Osteocyte (in vitro differentiated cells): Measurements from ENCODE around the gene NOD1. TPM values are rescaled to one million over a fixed set of nuclear protein-coding genes. Genes with fewer than 3 reads are reported as not detected.
"Not testable (repeated sequence)": the region's sequence is repeated elsewhere in the genome, so short reads cannot be mapped to it uniquely, and the experiment has no call there.

ENCODE experiments used
- DNase-seq: peaks from one replicate; pipeline ENCODE4 v3.0.0; 2021; ENCODE audit warnings: mixed read lengths; ENCODE audit not compliant: unreplicated experiment; ENCODE audit errors: extremely low spot score
- H3K27ac Mint-ChIP-seq: one replicate; pipeline ENCODE4 v1.8.0; 2021; ENCODE audit warnings: mild to moderate bottlenecking, mixed read lengths; ENCODE audit not compliant: unreplicated experiment
- H3K27me3 Mint-ChIP-seq: one replicate; pipeline ENCODE4 v1.8.0; 2021; ENCODE audit warnings: mixed read lengths; ENCODE audit not compliant: unreplicated experiment
- H3K36me3 Mint-ChIP-seq: one replicate; pipeline ENCODE4 v1.8.0; 2021; ENCODE audit warnings: mixed read lengths; ENCODE audit not compliant: unreplicated experiment
- H3K4me1 Mint-ChIP-seq: one replicate; pipeline ENCODE4 v1.8.0; 2021; ENCODE audit warnings: mixed read lengths; ENCODE audit not compliant: unreplicated experiment
- H3K4me3 Mint-ChIP-seq: one replicate; pipeline ENCODE4 v1.8.0; 2021; ENCODE audit warnings: mild to moderate bottlenecking, moderate library complexity, mixed read lengths; ENCODE audit not compliant: unreplicated experiment
- H3K9me3 Mint-ChIP-seq: one replicate; pipeline ENCODE4 v1.8.0; 2021; ENCODE audit warnings: mixed read lengths; ENCODE audit not compliant: unreplicated experiment
- total RNA-seq: library from RNA; stranded (reverse); gene quantifications from 2 replicates; pipeline ENCODE4 v1.2.1, GENCODE V29; 2021
- TF ChIP-seq, protein P1 (sequence below): fragments of 200-600 bp; sonication (generic); IDR thresholded peaks from 2 replicates; pipeline ENCODE4 v1.5.0; 2021; ENCODE audit warnings: antibody characterized with exemption, mild to moderate bottlenecking, moderate library complexity

Gene NOD1
- total RNA-seq, 1 donor from 2014 or later, result 7.2 TPM

DNA sequence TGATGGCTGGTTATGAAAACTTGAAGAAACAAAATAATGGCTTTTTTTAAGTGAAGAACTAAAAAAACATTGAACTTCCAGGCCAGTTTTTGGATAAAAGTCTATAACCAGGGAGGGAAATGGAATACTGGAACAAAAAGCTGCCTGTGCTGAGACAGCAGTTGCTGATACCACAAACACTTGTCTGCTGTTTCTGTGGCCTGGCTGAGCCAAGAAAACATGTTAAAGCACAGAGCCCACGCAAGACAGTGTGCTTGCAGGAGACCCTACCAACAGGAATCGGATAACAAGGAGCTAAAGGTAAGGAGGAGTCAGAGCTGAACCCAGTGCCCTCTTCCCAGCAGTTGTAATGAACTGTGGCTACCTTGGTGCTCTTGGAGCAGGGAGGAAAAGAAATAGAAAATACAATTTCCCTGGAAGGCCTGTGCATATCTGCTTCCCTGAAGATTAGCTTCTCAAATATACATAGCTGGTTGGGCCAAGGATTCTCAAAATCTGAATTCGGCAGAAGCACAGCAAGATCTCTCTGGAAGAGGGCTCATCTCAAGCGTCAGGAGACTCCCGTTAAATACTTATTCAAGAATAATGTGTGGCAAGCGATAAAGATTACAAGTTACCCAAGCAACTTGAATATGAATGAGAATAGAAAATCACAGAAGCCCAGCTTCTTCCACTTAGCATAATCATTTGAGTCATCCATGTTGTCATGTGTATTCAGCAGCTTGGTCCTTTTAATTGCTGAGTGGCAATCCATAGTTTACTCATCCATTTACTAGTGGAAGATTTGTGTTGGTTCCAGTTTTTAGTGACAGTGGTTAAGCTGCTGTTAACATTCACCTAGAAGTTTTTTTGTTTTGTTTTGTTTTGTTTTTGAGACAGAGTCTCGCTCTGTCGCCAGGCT is 87.6 kb downstream of the NOD1 start:
- H3K27ac Mint-ChIP-seq, result no peak overlapping the region
- no peaks in the 10 kb centered on the region for H3K9me3 Mint-ChIP-seq
- H3K27me3 Mint-ChIP-seq, result no peaks in the 10 kb centered on the region
- H3K4me3 Mint-ChIP-seq, result no peak overlapping the region
- H3K4me1 Mint-ChIP-seq, result no peaks in the 10 kb centered on the region
- no peak for DNase-seq
- peaks cover 7% of the 10 kb centered on the region for H3K36me3 Mint-ChIP-seq
- TF ChIP-seq, protein P1, sequence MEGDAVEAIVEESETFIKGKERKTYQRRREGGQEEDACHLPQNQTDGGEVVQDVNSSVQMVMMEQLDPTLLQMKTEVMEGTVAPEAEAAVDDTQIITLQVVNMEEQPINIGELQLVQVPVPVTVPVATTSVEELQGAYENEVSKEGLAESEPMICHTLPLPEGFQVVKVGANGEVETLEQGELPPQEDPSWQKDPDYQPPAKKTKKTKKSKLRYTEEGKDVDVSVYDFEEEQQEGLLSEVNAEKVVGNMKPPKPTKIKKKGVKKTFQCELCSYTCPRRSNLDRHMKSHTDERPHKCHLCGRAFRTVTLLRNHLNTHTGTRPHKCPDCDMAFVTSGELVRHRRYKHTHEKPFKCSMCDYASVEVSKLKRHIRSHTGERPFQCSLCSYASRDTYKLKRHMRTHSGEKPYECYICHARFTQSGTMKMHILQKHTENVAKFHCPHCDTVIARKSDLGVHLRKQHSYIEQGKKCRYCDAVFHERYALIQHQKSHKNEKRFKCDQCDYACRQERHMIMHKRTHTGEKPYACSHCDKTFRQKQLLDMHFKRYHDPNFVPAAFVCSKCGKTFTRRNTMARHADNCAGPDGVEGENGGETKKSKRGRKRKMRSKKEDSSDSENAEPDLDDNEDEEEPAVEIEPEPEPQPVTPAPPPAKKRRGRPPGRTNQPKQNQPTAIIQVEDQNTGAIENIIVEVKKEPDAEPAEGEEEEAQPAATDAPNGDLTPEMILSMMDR, result no peak

DNA sequence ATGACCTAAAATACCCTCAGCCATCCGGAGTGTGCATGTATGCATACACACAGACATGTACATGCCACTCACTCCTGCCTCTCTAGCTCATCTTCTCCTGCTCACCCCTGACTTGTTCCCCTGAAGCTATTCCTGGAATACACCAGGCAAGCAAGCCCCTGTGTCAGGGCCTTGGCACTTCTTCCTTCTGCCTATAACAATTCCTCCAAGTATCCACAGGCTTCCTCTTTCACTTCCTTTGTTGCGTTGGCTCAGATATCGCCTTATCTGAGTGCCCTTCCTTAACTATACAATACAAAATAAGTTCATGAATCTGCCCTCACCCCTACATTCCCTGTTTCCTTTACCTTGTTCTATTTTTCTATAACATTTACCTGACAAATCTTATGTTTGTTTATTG is 88.8 kb downstream of the NOD1 start:
- no peak for DNase-seq
- H3K4me1 Mint-ChIP-seq, result no peaks in the 10 kb centered on the region
- TF ChIP-seq, protein P1, result no peak
- H3K4me3 Mint-ChIP-seq, result no peak overlapping the region
- peaks cover 7% of the 10 kb centered on the region for H3K36me3 Mint-ChIP-seq
- no peaks in the 10 kb centered on the region for H3K27me3 Mint-ChIP-seq
- H3K9me3 Mint-ChIP-seq, result no peaks in the 10 kb centered on the region
- H3K27ac Mint-ChIP-seq, result no peak overlapping the region

DNA sequence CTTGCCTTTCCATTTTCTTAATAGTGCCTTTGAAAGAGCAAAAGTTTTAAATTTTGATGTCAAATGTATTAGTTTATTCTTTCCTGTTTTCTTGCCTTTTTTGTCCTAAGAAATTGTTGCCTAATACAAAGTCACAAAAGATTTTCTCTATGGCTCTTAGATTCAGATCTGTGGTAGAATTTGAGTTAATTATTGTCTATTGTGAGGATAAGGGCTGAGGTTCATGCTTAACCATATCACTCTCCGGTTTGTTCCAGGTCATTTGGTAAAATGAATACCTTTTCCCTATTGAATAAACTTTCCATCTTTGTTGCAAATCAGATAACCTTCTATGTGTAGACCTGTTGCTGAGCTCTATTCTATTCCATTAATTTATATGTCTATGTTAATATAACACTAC is 96.0 kb downstream of the NOD1 start:
- Mint-ChIP-seq H3K27ac (no peak overlapping the region), H3K27me3 (no peaks in the 10 kb centered on the region), H3K4me3 (no peak overlapping the region), H3K9me3 (peaks cover 18% of the 10 kb centered on the region), H3K36me3 (no peaks in the 10 kb centered on the region), H3K4me1 (peaks cover 4% of the 10 kb centered on the region)
- TF ChIP-seq, protein P1, result no peak
- DNase-seq, result no peak

- H3K4me1 Mint-ChIP-seq, H3K36me3 Mint-ChIP-seq, DNase-seq, H3K27me3 Mint-ChIP-seq, H3K4me3 Mint-ChIP-seq, H3K27ac Mint-ChIP-seq: not testable (repeated sequence)
- peaks cover 18% of the 10 kb centered on the region for H3K9me3 Mint-ChIP-seq
These were observed 97.8 kb downstream of the NOD1 start for GRCh38 chr7:30380824-30381223.

DNA sequence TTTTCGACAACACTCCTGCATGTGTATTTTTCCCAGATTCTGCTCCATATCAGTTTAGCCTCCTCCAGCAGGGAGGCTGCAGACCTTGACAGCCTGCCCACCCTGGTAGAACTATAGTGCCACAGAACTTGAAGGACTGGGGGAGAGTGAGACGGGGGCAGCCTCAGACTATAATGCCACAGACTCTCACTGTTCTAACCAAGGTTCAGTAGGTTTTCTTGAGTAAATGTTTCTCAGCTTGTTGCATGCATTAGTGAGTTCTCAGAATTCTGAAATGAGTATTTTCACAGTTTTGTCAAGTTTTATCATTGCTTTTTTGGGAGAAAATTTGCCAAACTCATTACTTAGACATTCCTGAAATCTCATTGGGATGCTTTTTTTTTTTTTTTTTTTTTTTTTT is 98.3 kb downstream of the NOD1 start:
- TF ChIP-seq, protein P1, result no peak
- H3K4me3 Mint-ChIP-seq, result no peak overlapping the region
- peaks cover 6% of the 10 kb centered on the region for H3K4me1 Mint-ChIP-seq
- H3K27ac Mint-ChIP-seq, result no peak overlapping the region
- H3K9me3 Mint-ChIP-seq, result peaks cover 18% of the 10 kb centered on the region
- no peaks in the 10 kb centered on the region for H3K27me3 Mint-ChIP-seq
- H3K36me3 Mint-ChIP-seq, result no peaks in the 10 kb centered on the region
- DNase-seq, result no peak
